HAP-1 (cell line): ENCODE results near the gene LRCH3.

ENCODE experiments used
- DNase-seq, 2 experiments: peaks; one replicate each; pipeline ENCODE4 v3.0.0-alpha.2; 2016 to 2020; ENCODE audit warnings: low spot score in 2 of 2
- H3K27me3 ChIP-seq: fragments of 250-450 bp; sonication (Bioruptor Pico); 2 replicates; pipeline ENCODE4 v1.5.1; 2020; ENCODE audit warnings: low read depth, mild to moderate bottlenecking, moderate library complexity
- H3K36me3 ChIP-seq: fragments of 250-450 bp; sonication (Bioruptor Pico); replicated peaks from 2 replicates; pipeline ENCODE4 v1.5.1; 2020; ENCODE audit warnings: mild to moderate bottlenecking
- H3K4me1 ChIP-seq: fragments of 250-450 bp; sonication (Bioruptor Pico); 2 replicates; pipeline ENCODE4 v1.5.1; 2020; ENCODE audit warnings: mild to moderate bottlenecking
- H3K4me3 ChIP-seq: fragments of 250-450 bp; sonication (Bioruptor Pico); 2 replicates; pipeline ENCODE4 v1.5.1; 2020; ENCODE audit warnings: mild to moderate bottlenecking, moderate library complexity
- H3K9me3 ChIP-seq: fragments of 250-450 bp; sonication (Bioruptor Pico); 2 replicates; pipeline ENCODE4 v1.5.1; 2020; ENCODE audit warnings: mild to moderate bottlenecking, moderate library complexity
- in situ Hi-C: fragments of 300-500 bp; cut with MboI; formaldehyde crosslinking; loops from 3 replicates; pipeline ENCODE4 v1.14.3; 2020; ENCODE audit warnings: low sequenced_read_pairs, inconsistent platforms, mixed read lengths

The LRCH3 gene

DNA sequence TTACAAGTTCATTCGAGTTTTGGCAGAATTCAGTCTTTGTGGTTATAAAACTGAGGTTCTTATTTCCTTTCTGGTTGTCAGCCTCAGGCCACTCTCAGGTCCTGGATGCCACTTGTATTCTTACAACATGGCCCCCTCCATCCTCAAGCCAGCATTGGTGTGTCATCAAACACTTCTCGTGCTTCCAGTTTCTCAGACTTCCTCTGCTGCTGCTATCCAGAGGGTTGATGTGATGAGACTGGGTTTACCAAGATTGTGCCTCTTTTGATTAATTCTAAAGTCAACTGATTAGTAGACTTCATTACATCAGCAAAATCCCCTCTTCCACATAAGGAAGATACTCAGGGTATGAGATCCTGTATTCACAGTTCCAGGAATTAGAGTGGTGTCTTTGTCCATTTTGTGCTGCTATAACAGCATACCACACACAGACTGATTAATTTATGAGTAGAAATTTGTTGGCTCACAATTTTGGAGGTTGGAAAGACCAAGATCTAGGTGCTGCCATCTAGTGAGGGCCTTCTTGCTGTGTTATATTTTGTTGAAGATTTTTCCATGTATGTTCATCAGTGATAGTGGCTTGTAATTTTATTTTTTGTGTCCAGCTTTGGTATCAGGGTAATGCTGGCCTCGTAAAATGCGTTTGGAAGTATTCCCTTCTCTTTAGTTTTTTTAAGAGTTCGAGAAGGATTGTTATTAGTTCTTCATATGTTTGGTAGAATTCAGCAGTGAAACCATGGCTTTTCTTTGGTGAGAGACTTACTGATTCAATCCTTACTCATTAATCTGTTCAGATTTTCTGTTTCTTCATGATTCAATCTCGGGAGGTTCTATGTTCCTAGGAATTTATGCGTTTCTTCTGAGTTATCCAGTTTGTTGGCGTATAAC is 11.1 kb downstream of the LRCH3 start:
- in situ Hi-C loops: no loop called here
- Histone ChIP-seq H3K4me1 (peaks cover 3% of the 10 kb centered on the region), H3K36me3 (no peaks in the 10 kb centered on the region; the same call in 1 of the 2 replicates), H3K4me3 (no peak overlapping the region), H3K27me3 (no peaks in the 10 kb centered on the region), H3K9me3 (no peaks in the 10 kb centered on the region)
- no peak for DNase-seq

DNA sequence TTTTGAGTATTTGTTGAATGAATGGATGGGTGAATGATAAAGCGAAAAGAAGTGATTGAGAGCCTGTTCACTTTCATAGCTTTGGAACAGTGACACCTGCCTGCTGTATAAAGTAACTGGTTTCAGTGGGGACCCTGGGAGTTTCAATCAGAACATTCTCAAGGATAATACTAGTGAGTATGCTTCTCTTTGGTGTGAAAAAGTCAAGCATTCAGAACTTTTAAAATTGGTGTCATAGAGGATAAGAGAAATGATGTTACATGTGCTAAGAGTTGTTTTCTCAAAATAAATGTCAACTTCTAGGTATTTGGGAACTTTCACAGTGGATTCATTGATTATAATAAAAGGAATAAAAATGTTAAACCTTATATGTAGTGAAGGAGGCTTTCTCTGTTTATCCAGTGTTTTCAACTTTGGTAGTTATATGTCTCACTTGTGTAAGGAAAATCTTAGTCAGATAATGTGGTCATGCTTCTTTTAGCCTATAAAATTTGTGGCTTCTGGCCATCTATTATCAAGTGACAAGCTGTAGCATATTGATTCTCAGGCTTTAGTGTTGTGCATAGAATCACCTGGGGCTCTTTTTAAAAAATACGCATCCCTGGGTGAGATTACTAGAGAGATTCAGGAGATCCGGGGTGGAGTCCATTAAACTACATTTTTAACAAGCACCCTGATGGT is 11.9 kb downstream of the LRCH3 start:
- Histone ChIP-seq H3K4me3 (no peak overlapping the region), H3K36me3 (no peaks in the 10 kb centered on the region; the same call in 1 of the 2 replicates), H3K27me3 (no peaks in the 10 kb centered on the region), H3K4me1 (peaks cover 3% of the 10 kb centered on the region), H3K9me3 (no peaks in the 10 kb centered on the region)
- DNase-seq: no peak
- in situ Hi-C loops: no loop called here

GRCh38 chr3:197804511-197804910 is 13.5 kb downstream of the LRCH3 start:
- no peaks in the 10 kb centered on the region for H3K27me3 ChIP-seq
- H3K9me3 ChIP-seq: no peaks in the 10 kb centered on the region
- no peaks in the 10 kb centered on the region; the same call in 1 of the 2 replicates for H3K36me3 ChIP-seq
- no peak overlapping the region for H3K4me3 ChIP-seq
- DNase-seq: no peak
- in situ Hi-C loops: no loop called here
- peaks cover 3% of the 10 kb centered on the region for H3K4me1 ChIP-seq

DNA sequence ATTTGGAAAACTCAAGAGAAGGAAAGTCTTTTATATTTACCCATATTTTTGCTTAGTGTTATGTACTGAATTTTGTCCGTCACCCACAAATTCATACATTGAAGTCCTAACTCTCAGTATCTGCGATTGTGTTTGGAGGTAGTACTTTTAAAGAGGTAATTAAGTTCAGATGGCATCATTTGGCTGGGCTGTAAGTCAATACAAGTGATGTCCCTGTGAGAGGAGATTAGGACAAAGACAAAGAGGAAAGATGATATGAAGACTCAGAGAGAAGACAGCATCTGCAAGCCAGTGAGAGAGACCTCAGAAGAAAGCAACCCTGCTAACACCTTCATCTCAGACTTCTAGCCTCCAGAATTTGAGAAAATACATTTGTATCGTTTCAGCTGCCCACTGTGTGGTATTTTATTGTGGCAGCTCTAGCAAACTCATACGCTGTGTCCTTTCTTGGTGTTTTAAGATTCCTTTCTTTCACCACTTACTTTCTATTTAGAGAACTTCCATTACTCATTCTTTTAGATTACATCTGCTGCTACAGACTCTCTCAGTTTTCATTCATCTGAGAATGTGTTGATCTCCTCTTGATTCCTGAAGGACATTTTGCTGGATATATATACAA is 17.0 kb downstream of the LRCH3 start:
- no peaks in the 10 kb centered on the region; the same call in 1 of the 2 replicates for H3K36me3 ChIP-seq
- in situ Hi-C loops: no loop called here
- no peaks in the 10 kb centered on the region for H3K27me3 ChIP-seq
- H3K4me1 ChIP-seq: no peaks in the 10 kb centered on the region
- H3K4me3 ChIP-seq: no peak overlapping the region
- no peak for DNase-seq
- H3K9me3 ChIP-seq: no peaks in the 10 kb centered on the region

DNA sequence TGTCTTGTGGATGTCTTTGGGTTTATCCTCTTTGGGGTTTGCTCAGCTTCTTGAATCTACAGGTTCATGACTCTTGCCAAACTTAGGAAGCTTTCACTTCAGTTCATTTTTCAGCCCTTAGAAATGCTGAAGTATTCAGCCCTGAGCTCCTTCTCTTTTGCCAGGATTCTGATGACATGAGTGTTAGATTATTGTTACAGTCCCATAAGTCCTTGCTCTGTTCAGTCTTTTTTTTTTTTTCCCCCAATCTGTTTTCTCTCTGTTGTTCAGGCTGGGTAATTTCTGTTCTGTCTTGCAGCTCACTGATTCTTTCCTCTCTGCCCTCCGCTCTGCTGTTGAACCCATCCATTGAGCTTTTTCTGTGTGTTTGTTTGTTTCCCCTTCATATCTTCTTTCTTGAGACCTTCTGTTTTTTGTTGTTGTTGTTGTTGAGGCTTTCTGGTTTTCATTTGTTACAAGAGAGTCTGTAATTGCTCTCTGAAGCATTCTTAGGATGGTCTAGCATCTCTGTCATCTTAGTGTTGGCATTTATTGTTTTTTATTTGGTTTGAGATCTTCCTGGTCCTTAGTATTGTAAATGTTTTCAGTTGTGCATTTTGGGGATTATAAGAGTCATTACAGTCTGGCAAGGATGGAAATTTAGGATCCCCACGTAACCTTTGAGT is 18.4 kb downstream of the LRCH3 start:
- H3K4me1 ChIP-seq: no peaks in the 10 kb centered on the region
- no peaks in the 10 kb centered on the region for H3K27me3 ChIP-seq
- no peaks in the 10 kb centered on the region; the same call in 1 of the 2 replicates for H3K36me3 ChIP-seq
- no peaks in the 10 kb centered on the region for H3K9me3 ChIP-seq
- DNase-seq: no peak
- in situ Hi-C loops: no loop called here
- no peak overlapping the region for H3K4me3 ChIP-seq

- Histone ChIP-seq H3K9me3 (no peaks in the 10 kb centered on the region), H3K36me3 (no peaks in the 10 kb centered on the region), H3K27me3 (no peaks in the 10 kb centered on the region), H3K4me3 (no peak overlapping the region), H3K4me1 (peaks cover 4% of the 10 kb centered on the region; the same call in 1 of the 2 replicates)
- no peak for DNase-seq
- in situ Hi-C loops: no loop called here
Observed at GRCh38 chr3:197810901-197811300, 19.8 kb downstream of the LRCH3 start.

DNA sequence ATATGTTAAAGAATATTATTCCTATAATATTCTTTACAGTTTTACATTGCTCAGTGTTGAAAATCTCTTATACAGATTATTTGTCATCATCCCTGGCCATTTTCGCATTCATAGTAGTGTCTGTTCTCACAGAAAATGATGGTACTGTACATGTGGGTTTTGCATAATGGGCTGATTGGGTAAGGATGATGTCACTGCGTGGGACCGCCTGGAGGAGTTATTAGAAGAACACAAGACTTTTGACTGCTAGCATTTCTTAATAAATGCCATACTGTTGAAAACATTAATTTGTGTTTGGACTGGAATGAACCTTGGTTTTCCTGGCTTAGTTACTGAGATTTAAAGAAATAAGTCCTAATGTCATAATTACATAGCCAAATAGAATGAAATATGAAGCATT is 20.3 kb downstream of the LRCH3 start:
- in situ Hi-C loops: no loop called here
- Histone ChIP-seq H3K9me3 (no peaks in the 10 kb centered on the region), H3K4me3 (no peak overlapping the region), H3K27me3 (no peaks in the 10 kb centered on the region), H3K4me1 (peaks cover 4% of the 10 kb centered on the region; the same call in 1 of the 2 replicates), H3K36me3 (no peaks in the 10 kb centered on the region)
- DNase-seq: no peak

- no peak for DNase-seq
- no peaks in the 10 kb centered on the region for H3K27me3 ChIP-seq
- H3K4me3 ChIP-seq: no peak overlapping the region
- no peaks in the 10 kb centered on the region for H3K9me3 ChIP-seq
- H3K36me3 ChIP-seq: no peaks in the 10 kb centered on the region
- H3K4me1 ChIP-seq: peaks cover 4% of the 10 kb centered on the region; the same call in 1 of the 2 replicates
- in situ Hi-C loops: no loop called here
Observed at GRCh38 chr3:197814372-197814771, 23.3 kb downstream of the LRCH3 start.

GRCh38 chr3:197820550-197821335 is 29.7 kb downstream of the LRCH3 start:
- no peak for DNase-seq
- Histone ChIP-seq H3K4me1 (no peaks in the 10 kb centered on the region), H3K36me3 (peaks cover 5% of the 10 kb centered on the region), H3K9me3 (no peaks in the 10 kb centered on the region), H3K4me3 (no peak overlapping the region), H3K27me3 (no peaks in the 10 kb centered on the region)
- in situ Hi-C loops: no loop called here

- no peak for DNase-seq
- H3K27me3 ChIP-seq: no peaks in the 10 kb centered on the region
- no peaks in the 10 kb centered on the region for H3K4me1 ChIP-seq
- in situ Hi-C loops: no loop called here
- H3K4me3 ChIP-seq: no peak overlapping the region
- no peaks in the 10 kb centered on the region for H3K9me3 ChIP-seq
- H3K36me3 ChIP-seq: peaks cover 16% of the 10 kb centered on the region
Observed at GRCh38 chr3:197829397-197830045, 38.5 kb downstream of the LRCH3 start.

GRCh38 chr3:197830308-197830966 is 39.4 kb downstream of the LRCH3 start:
- no peaks in the 10 kb centered on the region for H3K27me3 ChIP-seq
- H3K9me3 ChIP-seq: no peaks in the 10 kb centered on the region
- DNase-seq: no peak
- in situ Hi-C loops: no loop called here
- H3K4me3 ChIP-seq: no peak overlapping the region
- H3K36me3 ChIP-seq: peaks cover 16% of the 10 kb centered on the region
- no peaks in the 10 kb centered on the region for H3K4me1 ChIP-seq

DNA sequence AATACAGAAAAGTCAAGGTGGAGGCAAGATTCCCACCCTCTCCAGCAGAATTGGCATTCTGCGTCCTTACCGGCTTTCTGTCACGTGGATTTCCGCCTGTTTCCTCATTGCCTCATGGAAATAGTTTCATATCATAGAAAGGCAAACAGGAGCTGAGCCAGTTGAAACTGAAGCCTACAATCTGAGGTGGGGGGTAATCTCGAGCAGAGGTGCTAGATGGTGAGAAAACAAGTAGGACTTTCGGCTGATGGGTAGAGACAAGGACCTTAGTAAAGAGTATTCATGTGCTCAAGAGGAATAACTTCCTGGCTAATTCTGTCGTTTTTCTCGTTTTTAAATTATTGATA is 39.9 kb downstream of the LRCH3 start:
- Histone ChIP-seq H3K9me3 (no peaks in the 10 kb centered on the region), H3K4me1 (no peaks in the 10 kb centered on the region), H3K4me3 (no peak overlapping the region), H3K27me3 (no peaks in the 10 kb centered on the region), H3K36me3 (peaks cover 16% of the 10 kb centered on the region)
- in situ Hi-C loops: no loop called here
- no peak for DNase-seq
